ENCODE data around the gene FAM209A.
"Not testable (repeated sequence)": the region's sequence is repeated elsewhere in the genome, so short reads cannot be mapped to it uniquely, and the experiment has no call there.

FAM209A gene

DNA sequence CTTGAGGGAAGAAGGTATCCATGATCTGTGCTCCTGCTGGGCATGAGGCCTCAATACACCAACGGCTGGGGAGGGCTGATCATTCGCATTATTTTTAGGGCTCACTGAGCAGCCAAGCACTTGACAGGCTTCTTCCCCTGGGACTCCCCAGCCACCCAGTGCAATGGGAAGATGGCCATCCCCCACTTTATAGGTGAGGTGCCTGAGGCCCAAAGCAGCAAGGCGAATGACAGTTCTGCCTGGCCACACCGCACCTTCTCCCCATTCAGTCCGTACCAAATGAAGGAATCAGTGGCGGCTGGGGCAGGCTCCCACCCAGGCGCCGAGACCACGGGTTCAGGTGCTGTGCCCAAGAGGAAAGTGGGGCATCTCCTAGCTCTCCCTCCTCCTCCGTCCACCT lies 4.4 kb upstream of the FAM209A start:
- H3K27me3 ChIP-seq (ENCODE audit: insufficient read depth, low read length) = no peaks in the 10 kb centered on the region
- H3K9me3 ChIP-seq (ENCODE audit: low read length) = peaks cover 5% of the 10 kb centered on the region; the same call in 1 of the 2 replicates
- no peaks in the 10 kb centered on the region for H4K20me1 ChIP-seq (ENCODE audit: insufficient read depth, low read length)
- H3K4me3 ChIP-seq (ENCODE audit: low read depth, low read length, poor library complexity, severe bottlenecking) = no peak overlapping the region
- H3K27ac ChIP-seq (ENCODE audit: low read depth, low read length, poor library complexity, severe bottlenecking) = no peak overlapping the region
- H3K79me2 ChIP-seq (ENCODE audit: insufficient read depth, low read length) = no peaks in the 10 kb centered on the region
- no peak for TF ChIP-seq EZH2 (IDR thresholded peaks at IDR 0.05; ENCODE audit: borderline replicate concordance, low read length)
- TF ChIP-seq, protein P1, sequence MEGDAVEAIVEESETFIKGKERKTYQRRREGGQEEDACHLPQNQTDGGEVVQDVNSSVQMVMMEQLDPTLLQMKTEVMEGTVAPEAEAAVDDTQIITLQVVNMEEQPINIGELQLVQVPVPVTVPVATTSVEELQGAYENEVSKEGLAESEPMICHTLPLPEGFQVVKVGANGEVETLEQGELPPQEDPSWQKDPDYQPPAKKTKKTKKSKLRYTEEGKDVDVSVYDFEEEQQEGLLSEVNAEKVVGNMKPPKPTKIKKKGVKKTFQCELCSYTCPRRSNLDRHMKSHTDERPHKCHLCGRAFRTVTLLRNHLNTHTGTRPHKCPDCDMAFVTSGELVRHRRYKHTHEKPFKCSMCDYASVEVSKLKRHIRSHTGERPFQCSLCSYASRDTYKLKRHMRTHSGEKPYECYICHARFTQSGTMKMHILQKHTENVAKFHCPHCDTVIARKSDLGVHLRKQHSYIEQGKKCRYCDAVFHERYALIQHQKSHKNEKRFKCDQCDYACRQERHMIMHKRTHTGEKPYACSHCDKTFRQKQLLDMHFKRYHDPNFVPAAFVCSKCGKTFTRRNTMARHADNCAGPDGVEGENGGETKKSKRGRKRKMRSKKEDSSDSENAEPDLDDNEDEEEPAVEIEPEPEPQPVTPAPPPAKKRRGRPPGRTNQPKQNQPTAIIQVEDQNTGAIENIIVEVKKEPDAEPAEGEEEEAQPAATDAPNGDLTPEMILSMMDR (IDR thresholded peaks at IDR 0.05; ENCODE audit: low read length) = no peak
- H3K9ac ChIP-seq (ENCODE audit: low read length) = no peak overlapping the region
- no peaks in the 10 kb centered on the region for H3K4me1 ChIP-seq (ENCODE audit: insufficient read depth, low read length, severe bottlenecking)
- no peak overlapping the region for H3K4me2 ChIP-seq (ENCODE audit: low read length)
- H2AFZ ChIP-seq (ENCODE audit: low read length) = no peak overlapping the region
- H3F3A ChIP-seq (ENCODE audit: insufficient read depth, low read length) = no peaks in the 10 kb centered on the region
- no peaks in the 10 kb centered on the region for H3K9me2 ChIP-seq (ENCODE audit: low read depth, low read length)
- peaks cover 45% of the 10 kb centered on the region for H3K36me3 ChIP-seq (ENCODE audit: insufficient read depth, low read length)

DNA sequence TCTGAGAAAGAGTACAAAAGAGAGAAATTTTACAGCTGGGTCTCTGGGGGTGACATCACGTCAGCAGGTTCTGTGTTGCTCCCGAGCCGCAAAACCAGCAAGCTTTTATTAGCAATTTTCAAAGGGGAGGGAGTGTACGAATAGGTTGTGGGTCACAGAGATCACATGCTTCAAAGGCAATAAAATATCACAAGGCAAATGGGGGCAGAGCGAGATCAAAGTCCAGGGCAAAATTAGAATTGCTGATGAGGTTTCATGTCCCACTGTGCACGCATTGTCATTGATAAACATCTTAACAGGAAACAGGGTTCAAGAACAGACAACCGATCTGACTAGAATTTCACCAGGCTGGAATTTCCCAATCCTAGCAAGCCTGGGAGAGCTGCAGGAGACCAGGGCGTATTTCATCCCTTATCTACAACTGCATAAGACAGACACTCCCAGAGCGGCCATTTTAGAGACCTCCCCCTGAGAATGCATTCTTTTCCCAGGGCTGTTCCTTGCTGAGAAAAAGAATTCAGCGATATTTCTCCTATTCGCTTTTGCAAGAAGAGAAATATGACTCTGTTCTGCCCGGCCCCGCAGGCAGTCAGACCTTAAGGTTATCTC lies 3.7 kb upstream of the FAM209A start:
- not testable (repeated sequence) for H4K20me1 ChIP-seq (ENCODE audit: insufficient read depth, low read length); H3K4me1 ChIP-seq (ENCODE audit: insufficient read depth, low read length, severe bottlenecking); H3K27me3 ChIP-seq (ENCODE audit: insufficient read depth, low read length); H3F3A ChIP-seq (ENCODE audit: insufficient read depth, low read length); H3K9me2 ChIP-seq (ENCODE audit: low read depth, low read length); H3K4me3 ChIP-seq (ENCODE audit: low read depth, low read length, poor library complexity, severe bottlenecking); H3K9ac ChIP-seq (ENCODE audit: low read length); H2AFZ ChIP-seq (ENCODE audit: low read length); H3K9me3 ChIP-seq (ENCODE audit: low read length); H3K27ac ChIP-seq (ENCODE audit: low read depth, low read length, poor library complexity, severe bottlenecking); H3K4me2 ChIP-seq (ENCODE audit: low read length); H3K79me2 ChIP-seq (ENCODE audit: insufficient read depth, low read length)
- H3K36me3 ChIP-seq (ENCODE audit: insufficient read depth, low read length) = peaks cover 45% of the 10 kb centered on the region

DNA sequence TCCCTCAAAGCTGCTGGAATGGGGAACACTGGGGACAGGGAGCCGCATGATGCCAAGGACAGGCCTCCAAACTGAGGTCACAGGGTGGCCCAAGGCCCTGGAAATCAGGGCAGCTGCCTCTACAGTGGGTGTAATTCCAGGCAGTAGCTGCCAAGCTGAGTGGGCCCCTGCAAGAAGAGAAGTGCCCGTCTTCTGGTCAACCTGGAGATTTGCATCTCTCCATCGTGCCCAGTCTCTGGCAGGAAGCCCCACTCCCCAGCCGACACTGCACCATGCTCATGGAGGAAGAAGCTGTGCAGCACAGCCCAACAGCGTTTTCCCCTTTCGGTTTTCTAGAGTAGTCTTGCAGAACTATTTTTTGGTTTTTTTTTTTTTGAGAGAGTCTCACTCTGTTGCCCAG lies 2.2 kb upstream of the FAM209A start:
- H3K9me2 ChIP-seq (ENCODE audit: low read depth, low read length) = no peaks in the 10 kb centered on the region
- no peak overlapping the region for H3K27ac ChIP-seq (ENCODE audit: low read depth, low read length, poor library complexity, severe bottlenecking)
- H3K9me3 ChIP-seq (ENCODE audit: low read length) = peaks cover 5% of the 10 kb centered on the region; the same call in 1 of the 2 replicates
- H3K79me2 ChIP-seq (ENCODE audit: insufficient read depth, low read length) = no peaks in the 10 kb centered on the region
- no peaks in the 10 kb centered on the region for H4K20me1 ChIP-seq (ENCODE audit: insufficient read depth, low read length)
- no peaks in the 10 kb centered on the region for H3K4me1 ChIP-seq (ENCODE audit: insufficient read depth, low read length, severe bottlenecking)
- H3K36me3 ChIP-seq (ENCODE audit: insufficient read depth, low read length) = peaks cover 36% of the 10 kb centered on the region
- no peak overlapping the region for H3K4me2 ChIP-seq (ENCODE audit: low read length)
- TF ChIP-seq EZH2 (IDR thresholded peaks at IDR 0.05; ENCODE audit: borderline replicate concordance, low read length) = no peak
- TF ChIP-seq, protein P1 (IDR thresholded peaks at IDR 0.05; ENCODE audit: low read length) = no peak
- no peaks in the 10 kb centered on the region for H3K27me3 ChIP-seq (ENCODE audit: insufficient read depth, low read length)
- H3K4me3 ChIP-seq (ENCODE audit: low read depth, low read length, poor library complexity, severe bottlenecking) = no peak overlapping the region
- no peak overlapping the region for H2AFZ ChIP-seq (ENCODE audit: low read length)
- no peak overlapping the region for H3K9ac ChIP-seq (ENCODE audit: low read length)
- H3F3A ChIP-seq (ENCODE audit: insufficient read depth, low read length) = no peaks in the 10 kb centered on the region

DNA sequence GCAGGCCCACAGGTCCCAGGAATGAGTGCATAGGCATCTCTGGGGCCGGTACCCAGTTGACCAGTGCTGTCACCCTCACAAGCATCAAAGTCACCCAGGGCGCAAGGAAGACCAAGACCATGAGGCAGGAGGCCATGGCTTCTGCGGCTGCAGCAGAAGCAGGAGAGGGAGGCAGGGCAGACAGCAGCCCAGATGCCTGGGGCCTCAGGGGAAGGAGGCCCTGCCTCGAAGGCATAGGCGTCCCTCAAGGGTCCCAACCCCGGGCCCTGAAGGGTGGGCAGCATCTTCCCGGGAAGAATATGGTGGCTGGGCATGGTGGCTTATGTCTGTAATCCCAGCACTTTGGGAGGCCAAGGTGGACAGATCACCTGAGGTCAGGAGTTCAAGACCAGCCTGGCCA lies 3.0 kb downstream of the FAM209A start:
- Histone ChIP-seq H3K4me2 (ENCODE audit: low read length) (no peak overlapping the region), H3K4me3 (ENCODE audit: low read depth, low read length, poor library complexity, severe bottlenecking) (no peak overlapping the region), H3K27me3 (ENCODE audit: insufficient read depth, low read length) (no peaks in the 10 kb centered on the region), H3K9me3 (ENCODE audit: low read length) (no peaks in the 10 kb centered on the region), H2AFZ (ENCODE audit: low read length) (no peak overlapping the region), H3K9ac (ENCODE audit: low read length) (no peak overlapping the region), H3K4me1 (ENCODE audit: insufficient read depth, low read length, severe bottlenecking) (no peaks in the 10 kb centered on the region), H3K79me2 (ENCODE audit: insufficient read depth, low read length) (no peaks in the 10 kb centered on the region), H3K9me2 (ENCODE audit: low read depth, low read length) (no peaks in the 10 kb centered on the region), H3F3A (ENCODE audit: insufficient read depth, low read length) (no peaks in the 10 kb centered on the region), H3K36me3 (ENCODE audit: insufficient read depth, low read length) (no peaks in the 10 kb centered on the region), H3K27ac (ENCODE audit: low read depth, low read length, poor library complexity, severe bottlenecking) (no peak overlapping the region), H4K20me1 (ENCODE audit: insufficient read depth, low read length) (no peaks in the 10 kb centered on the region)
- no peak for TF ChIP-seq EZH2 (IDR thresholded peaks at IDR 0.05; ENCODE audit: borderline replicate concordance, low read length)
- TF ChIP-seq, protein P1 (IDR thresholded peaks at IDR 0.05; ENCODE audit: low read length) = no peak

DNA sequence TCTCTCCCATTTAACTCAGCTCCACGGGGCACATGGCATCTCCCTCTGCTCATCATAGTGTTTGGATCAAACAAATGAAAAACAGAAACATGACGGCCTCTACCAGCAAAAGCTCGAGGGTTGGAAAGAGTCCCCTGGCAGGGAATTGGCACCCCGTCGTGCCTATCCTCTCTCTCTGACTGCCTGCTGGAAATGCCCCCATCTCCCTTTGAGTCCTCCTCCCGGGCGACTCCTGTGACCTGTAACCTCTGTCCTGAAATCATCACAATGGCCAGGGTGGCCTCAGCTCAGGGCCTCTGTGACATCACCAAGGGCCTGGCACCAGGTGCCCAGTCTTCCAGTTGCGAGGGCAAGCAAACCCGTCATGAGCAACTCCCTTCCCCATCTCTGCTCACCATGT lies 8.4 kb downstream of the FAM209A start, which contains the start of gene FAM209B:
Gene FAM209B, plus strand, starts transcription at position 301 of the 400 bp plus-strand sequence. Its CDS starts 96 bp downstream, at position 397.
- H3K9me2 ChIP-seq (ENCODE audit: low read depth, low read length); H3K9me3 ChIP-seq (ENCODE audit: low read length); H2AFZ ChIP-seq (ENCODE audit: low read length): not testable (repeated sequence)

More for the DNA sequence above, 8.4 kb downstream of the FAM209A start, which contains the start of gene FAM209B:
- not testable (repeated sequence) for H4K20me1 ChIP-seq (ENCODE audit: insufficient read depth, low read length); H3K27ac ChIP-seq (ENCODE audit: low read depth, low read length, poor library complexity, severe bottlenecking); H3K36me3 ChIP-seq (ENCODE audit: insufficient read depth, low read length); H3K79me2 ChIP-seq (ENCODE audit: insufficient read depth, low read length); H3K4me3 ChIP-seq (ENCODE audit: low read depth, low read length, poor library complexity, severe bottlenecking); H3K4me2 ChIP-seq (ENCODE audit: low read length); H3K9ac ChIP-seq (ENCODE audit: low read length); H3K4me1 ChIP-seq (ENCODE audit: insufficient read depth, low read length, severe bottlenecking); H3K27me3 ChIP-seq (ENCODE audit: insufficient read depth, low read length); H3F3A ChIP-seq (ENCODE audit: insufficient read depth, low read length)
